Neural crest cell (in vitro differentiated cells): ENCODE measurements around the gene NCBP3. TPM values are rescaled to one million over a fixed set of nuclear protein-coding genes. Genes with fewer than 3 reads are reported as not detected.
A peak's percentile ranks its signal among the peaks of the same experiment; 100 is the strongest.

Experiments used
- DNase-seq: peaks from one replicate; pipeline ENCODE4 v3.0.0; 2021; ENCODE audit warnings: low read depth, mixed read lengths, low spot score
- H3K27ac Mint-ChIP-seq: one replicate; pipeline ENCODE4 v1.8.0; 2021; ENCODE audit warnings: mild to moderate bottlenecking, mixed read lengths; ENCODE audit not compliant: unreplicated experiment
- H3K27me3 Mint-ChIP-seq: 2 replicates; pipeline ENCODE4 v1.8.0; 2021; ENCODE audit warnings: low read depth, mild to moderate bottlenecking, mixed read lengths
- H3K36me3 Mint-ChIP-seq: 2 replicates; pipeline ENCODE4 v1.8.0; 2021; ENCODE audit warnings: low read depth, mild to moderate bottlenecking, mixed read lengths
- H3K4me1 Mint-ChIP-seq: 2 replicates; pipeline ENCODE4 v1.8.0; 2021; ENCODE audit warnings: mixed read lengths
- H3K4me3 Mint-ChIP-seq: one replicate; pipeline ENCODE4 v1.8.0; 2021; ENCODE audit warnings: mild to moderate bottlenecking, mixed read lengths
- H3K9me3 Mint-ChIP-seq: 2 replicates; pipeline ENCODE4 v1.8.0; 2021; ENCODE audit warnings: mixed read lengths
- total RNA-seq: library from RNA; stranded (reverse); gene quantifications from 2 replicates; pipeline ENCODE4 v1.2.1, GENCODE V29; 2021
- TF ChIP-seq, protein P1 (sequence below): fragments of 200-600 bp; sonication (generic); conservative IDR thresholded peaks from 2 replicates; pipeline ENCODE4 v1.5.0; 2021; ENCODE audit warnings: antibody characterized with exemption, mild to moderate bottlenecking

NCBP3 gene
- total RNA-seq, 1 donor from 2014 or later: 61.5 TPM

DNA sequence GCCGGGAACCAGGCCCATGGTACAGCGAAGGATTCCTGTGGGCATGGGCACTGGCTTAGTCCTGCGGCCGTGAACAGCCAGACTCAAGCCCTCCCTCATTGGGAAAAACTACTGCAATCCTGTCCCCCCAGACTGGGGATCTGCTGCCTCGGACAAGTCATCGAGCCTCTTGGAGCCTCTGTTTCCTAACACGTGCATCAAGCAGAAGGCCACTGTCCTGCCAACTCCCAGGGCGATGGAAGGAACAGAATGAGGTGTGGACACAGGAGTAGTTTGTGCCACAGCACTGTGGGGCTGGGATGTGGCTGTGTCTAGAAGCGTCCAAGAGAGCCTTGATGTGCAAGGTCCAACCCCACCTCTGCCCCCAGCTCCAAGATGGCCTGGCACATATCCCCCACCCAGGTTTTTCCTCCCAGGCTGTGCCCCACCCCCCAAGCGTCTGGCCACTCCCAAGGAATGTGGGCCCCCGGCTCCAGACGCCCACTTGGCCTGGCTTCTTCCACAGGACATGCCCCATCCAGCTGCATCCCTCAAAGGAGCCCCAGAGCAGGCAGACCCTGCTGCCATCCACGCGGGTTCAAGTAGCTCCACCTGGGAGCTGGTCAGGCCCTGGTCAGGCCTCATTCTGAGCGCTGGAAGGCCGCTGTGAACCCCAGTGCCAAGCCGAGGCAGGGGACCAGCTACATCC is 43.4 kb upstream of the NCBP3 start:
- DNase-seq: no peak
- no peak overlapping the region for H3K27ac Mint-ChIP-seq
- H3K4me3 Mint-ChIP-seq: no peak overlapping the region
- TF ChIP-seq, protein P1, sequence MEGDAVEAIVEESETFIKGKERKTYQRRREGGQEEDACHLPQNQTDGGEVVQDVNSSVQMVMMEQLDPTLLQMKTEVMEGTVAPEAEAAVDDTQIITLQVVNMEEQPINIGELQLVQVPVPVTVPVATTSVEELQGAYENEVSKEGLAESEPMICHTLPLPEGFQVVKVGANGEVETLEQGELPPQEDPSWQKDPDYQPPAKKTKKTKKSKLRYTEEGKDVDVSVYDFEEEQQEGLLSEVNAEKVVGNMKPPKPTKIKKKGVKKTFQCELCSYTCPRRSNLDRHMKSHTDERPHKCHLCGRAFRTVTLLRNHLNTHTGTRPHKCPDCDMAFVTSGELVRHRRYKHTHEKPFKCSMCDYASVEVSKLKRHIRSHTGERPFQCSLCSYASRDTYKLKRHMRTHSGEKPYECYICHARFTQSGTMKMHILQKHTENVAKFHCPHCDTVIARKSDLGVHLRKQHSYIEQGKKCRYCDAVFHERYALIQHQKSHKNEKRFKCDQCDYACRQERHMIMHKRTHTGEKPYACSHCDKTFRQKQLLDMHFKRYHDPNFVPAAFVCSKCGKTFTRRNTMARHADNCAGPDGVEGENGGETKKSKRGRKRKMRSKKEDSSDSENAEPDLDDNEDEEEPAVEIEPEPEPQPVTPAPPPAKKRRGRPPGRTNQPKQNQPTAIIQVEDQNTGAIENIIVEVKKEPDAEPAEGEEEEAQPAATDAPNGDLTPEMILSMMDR: no peak
- peaks cover 26% of the 10 kb centered on the region for H3K4me1 Mint-ChIP-seq
- peaks cover 25% of the 10 kb centered on the region for H3K27me3 Mint-ChIP-seq
- H3K9me3 Mint-ChIP-seq: no peaks in the 10 kb centered on the region
- no peaks in the 10 kb centered on the region for H3K36me3 Mint-ChIP-seq

DNA sequence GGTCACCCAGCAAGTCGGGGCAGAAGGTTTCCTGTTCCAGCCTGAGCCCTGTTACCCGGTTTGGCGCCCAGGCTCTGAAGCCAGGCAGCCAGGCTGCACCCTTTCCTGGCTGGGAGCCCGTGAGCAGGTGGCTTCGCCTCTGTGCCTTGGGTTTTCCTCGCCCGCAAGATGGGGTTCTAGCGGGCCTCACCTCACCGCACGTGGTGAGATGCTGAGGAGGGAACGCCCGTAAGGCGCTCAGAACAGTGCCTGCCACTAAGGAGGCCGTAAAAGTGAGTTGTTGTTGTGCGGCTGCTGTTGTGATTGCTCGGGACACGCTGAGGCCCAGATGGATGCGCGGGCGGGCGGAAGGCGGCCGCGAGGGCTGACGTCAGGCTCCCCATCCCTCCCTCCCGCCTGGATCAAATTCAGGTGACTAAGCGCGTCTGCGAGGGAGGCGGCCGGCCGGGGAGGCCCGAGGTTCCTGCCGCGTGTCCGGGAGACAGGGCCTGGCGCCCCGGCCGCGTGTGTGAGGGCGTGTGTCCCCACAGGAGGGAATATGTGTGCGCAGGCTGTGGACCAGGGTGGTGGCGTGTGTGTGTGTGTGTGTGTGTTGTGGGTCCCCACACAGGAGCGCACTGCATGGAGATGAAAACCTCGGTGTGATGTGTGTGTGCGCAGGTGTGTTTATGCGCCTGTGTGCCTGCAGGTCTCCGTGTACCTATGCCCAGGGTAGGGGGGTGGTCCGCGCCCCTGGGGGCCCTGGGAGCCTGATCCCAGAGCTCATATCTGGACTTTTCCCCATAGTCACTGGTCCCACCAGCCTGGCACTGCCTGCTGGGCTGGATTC is 42.5 kb upstream of the NCBP3 start:
- no peak for DNase-seq
- H3K27me3 Mint-ChIP-seq: peaks cover 23% of the 10 kb centered on the region
- H3K27ac Mint-ChIP-seq: no peak overlapping the region
- TF ChIP-seq, protein P1: no peak
- no peaks in the 10 kb centered on the region for H3K9me3 Mint-ChIP-seq
- H3K4me1 Mint-ChIP-seq: peaks cover 18% of the 10 kb centered on the region
- H3K36me3 Mint-ChIP-seq: no peaks in the 10 kb centered on the region
- H3K4me3 Mint-ChIP-seq: peak overlapping the region; percentile 31

GRCh38 chr17:3887804-3888203 is 41.8 kb upstream of the NCBP3 start:
- H3K4me3 Mint-ChIP-seq: no peak overlapping the region
- peaks cover 15% of the 10 kb centered on the region for H3K4me1 Mint-ChIP-seq
- TF ChIP-seq, protein P1: no peak
- H3K36me3 Mint-ChIP-seq: no peaks in the 10 kb centered on the region
- no peak overlapping the region for H3K27ac Mint-ChIP-seq
- H3K27me3 Mint-ChIP-seq: peaks cover 22% of the 10 kb centered on the region
- DNase-seq: no peak
- H3K9me3 Mint-ChIP-seq: no peaks in the 10 kb centered on the region

- TF ChIP-seq, protein P1: no peak
- DNase-seq: no peak
- H3K27me3 Mint-ChIP-seq: peaks cover 22% of the 10 kb centered on the region
- no peaks in the 10 kb centered on the region for H3K36me3 Mint-ChIP-seq
- peak overlapping the region; percentile 8 for H3K27ac Mint-ChIP-seq
- peaks cover 15% of the 10 kb centered on the region for H3K4me1 Mint-ChIP-seq
- H3K4me3 Mint-ChIP-seq: peak overlapping the region; percentile 23
- no peaks in the 10 kb centered on the region for H3K9me3 Mint-ChIP-seq
Measured at GRCh38 chr17:3887394-3887793, 41.3 kb upstream of the NCBP3 start.

DNA sequence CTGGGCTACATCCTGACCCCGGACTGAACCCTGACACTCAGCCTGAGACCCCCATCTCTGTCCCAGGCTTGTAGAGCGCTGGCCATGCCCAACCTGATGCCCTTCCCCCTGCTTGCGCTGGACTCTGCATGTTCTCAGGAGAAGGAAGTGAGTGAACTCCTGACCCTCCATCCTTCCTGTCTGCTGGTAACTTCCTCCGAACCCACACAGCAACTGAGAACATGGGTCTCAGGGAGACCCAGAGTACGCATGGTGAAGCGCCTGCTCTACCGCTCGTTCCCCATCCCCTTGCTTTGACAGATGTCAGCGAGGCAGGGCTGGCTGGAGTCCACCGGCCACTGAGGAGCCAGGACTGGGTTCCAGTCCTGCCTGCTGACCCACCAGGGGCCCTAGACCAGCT is 40.7 kb upstream of the NCBP3 start:
- no peak overlapping the region for H3K27ac Mint-ChIP-seq
- H3K27me3 Mint-ChIP-seq: peaks cover 19% of the 10 kb centered on the region
- H3K36me3 Mint-ChIP-seq: no peaks in the 10 kb centered on the region
- no peak overlapping the region for H3K4me3 Mint-ChIP-seq
- DNase-seq: no peak
- peaks cover 14% of the 10 kb centered on the region for H3K4me1 Mint-ChIP-seq
- no peaks in the 10 kb centered on the region for H3K9me3 Mint-ChIP-seq
- TF ChIP-seq, protein P1: no peak
